Neural crest cell (in vitro differentiated cells): ENCODE data around the gene CDR2. TPM values are rescaled to one million over a fixed set of nuclear protein-coding genes. Genes with fewer than 3 reads are reported as not detected.

ENCODE experiments used
- DNase-seq: peaks from one replicate; pipeline ENCODE4 v3.0.0; 2021; ENCODE audit warnings: low read depth, mixed read lengths, low spot score
- H3K27ac Mint-ChIP-seq: one replicate; pipeline ENCODE4 v1.8.0; 2021; ENCODE audit warnings: mild to moderate bottlenecking, mixed read lengths; ENCODE audit not compliant: unreplicated experiment
- H3K27me3 Mint-ChIP-seq: 2 replicates; pipeline ENCODE4 v1.8.0; 2021; ENCODE audit warnings: low read depth, mild to moderate bottlenecking, mixed read lengths
- H3K36me3 Mint-ChIP-seq: 2 replicates; pipeline ENCODE4 v1.8.0; 2021; ENCODE audit warnings: low read depth, mild to moderate bottlenecking, mixed read lengths
- H3K4me1 Mint-ChIP-seq: 2 replicates; pipeline ENCODE4 v1.8.0; 2021; ENCODE audit warnings: mixed read lengths
- H3K4me3 Mint-ChIP-seq: one replicate; pipeline ENCODE4 v1.8.0; 2021; ENCODE audit warnings: mild to moderate bottlenecking, mixed read lengths
- H3K9me3 Mint-ChIP-seq: 2 replicates; pipeline ENCODE4 v1.8.0; 2021; ENCODE audit warnings: mixed read lengths
- CTCF ChIP-seq: fragments of 200-600 bp; sonication (generic); conservative IDR thresholded peaks from 2 replicates; pipeline ENCODE4 v1.5.0; 2021; ENCODE audit warnings: antibody characterized with exemption, mild to moderate bottlenecking
- total RNA-seq: library from RNA; stranded (reverse); gene quantifications from 2 replicates; pipeline ENCODE4 v1.2.1, GENCODE V29; 2021

The CDR2 gene
- total RNA-seq, 1 donor from 2014 or later, result 16.1 TPM

DNA sequence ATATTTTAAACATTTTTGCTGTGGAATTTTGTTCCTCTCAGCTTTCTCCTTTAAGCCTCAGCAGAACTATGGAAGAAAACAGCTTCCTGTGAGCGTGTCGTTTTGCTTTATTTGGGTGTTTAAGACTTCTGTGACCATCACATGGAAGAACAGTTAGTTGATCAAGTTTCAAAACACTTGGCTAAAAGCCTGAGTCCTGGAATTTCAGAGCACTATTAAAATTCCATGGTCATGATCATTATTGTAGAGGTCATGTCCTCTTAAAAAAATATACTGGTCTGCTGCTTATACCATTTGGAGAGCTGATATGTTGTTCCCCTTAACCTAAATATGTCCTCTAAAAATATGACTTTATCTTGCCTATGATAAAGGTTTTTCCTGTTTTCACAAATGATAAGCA is 12.6 kb upstream of the CDR2 start:
- Mint-ChIP-seq H3K27ac (no peak overlapping the region), H3K9me3 (no peaks in the 10 kb centered on the region), H3K4me1 (no peaks in the 10 kb centered on the region), H3K36me3 (no peaks in the 10 kb centered on the region), H3K4me3 (no peak overlapping the region), H3K27me3 (no peaks in the 10 kb centered on the region)
- no peak for DNase-seq
- TF ChIP-seq CTCF, result no peak

GRCh38 chr16:22385196-22385595 is 10.8 kb upstream of the CDR2 start:
- Mint-ChIP-seq H3K27me3 (no peaks in the 10 kb centered on the region), H3K36me3 (no peaks in the 10 kb centered on the region)

GRCh38 chr16:22383827-22384226 is 9.4 kb upstream of the CDR2 start:
- Mint-ChIP-seq H3K36me3 (no peaks in the 10 kb centered on the region), H3K27me3 (no peaks in the 10 kb centered on the region), H3K4me3 (no peak overlapping the region), H3K27ac (no peak overlapping the region), H3K9me3 (no peaks in the 10 kb centered on the region), H3K4me1 (no peaks in the 10 kb centered on the region)
- TF ChIP-seq CTCF, result no peak
- DNase-seq, result no peak

More at GRCh38 chr16:22385196-22385595, 10.8 kb upstream of the CDR2 start:
- Mint-ChIP-seq H3K4me3 (no peak overlapping the region), H3K4me1 (no peaks in the 10 kb centered on the region), H3K27ac (no peak overlapping the region), H3K9me3 (no peaks in the 10 kb centered on the region)
- DNase-seq, result no peak
- TF ChIP-seq CTCF, result no peak

DNA sequence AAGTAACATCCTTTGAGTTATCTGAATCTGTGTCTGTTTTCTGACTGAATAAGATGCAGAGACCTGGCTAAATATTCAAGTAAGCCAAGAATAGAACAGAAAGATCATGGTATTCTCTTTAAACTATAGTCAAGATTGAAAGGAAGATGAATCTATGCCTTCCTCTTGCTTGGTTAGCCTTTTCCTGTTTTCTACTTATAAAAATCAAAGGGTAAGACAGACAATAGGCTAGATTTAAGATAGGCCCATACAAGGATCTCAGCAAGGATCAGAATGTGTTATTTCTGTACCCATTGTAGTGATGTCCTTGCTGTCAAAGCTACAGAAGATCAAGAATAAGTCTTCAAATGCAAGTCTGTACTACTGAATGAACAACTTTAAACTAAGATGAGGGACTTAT is 7.0 kb upstream of the CDR2 start:
- TF ChIP-seq CTCF, result no peak
- H3K4me3 Mint-ChIP-seq, result no peak overlapping the region
- no peaks in the 10 kb centered on the region for H3K4me1 Mint-ChIP-seq
- H3K27me3 Mint-ChIP-seq, result peaks cover 3% of the 10 kb centered on the region
- H3K36me3 Mint-ChIP-seq, result no peaks in the 10 kb centered on the region
- DNase-seq, result no peak
- H3K9me3 Mint-ChIP-seq, result no peaks in the 10 kb centered on the region
- no peak overlapping the region for H3K27ac Mint-ChIP-seq

GRCh38 chr16:22380529-22380928 is 6.1 kb upstream of the CDR2 start:
- no peaks in the 10 kb centered on the region for H3K9me3 Mint-ChIP-seq
- DNase-seq, result no peak
- no peak for TF ChIP-seq CTCF
- no peak overlapping the region for H3K4me3 Mint-ChIP-seq
- peaks cover 12% of the 10 kb centered on the region for H3K27me3 Mint-ChIP-seq
- no peaks in the 10 kb centered on the region for H3K36me3 Mint-ChIP-seq
- no peak overlapping the region for H3K27ac Mint-ChIP-seq
- peaks cover under 1% of the 10 kb centered on the region for H3K4me1 Mint-ChIP-seq

DNA sequence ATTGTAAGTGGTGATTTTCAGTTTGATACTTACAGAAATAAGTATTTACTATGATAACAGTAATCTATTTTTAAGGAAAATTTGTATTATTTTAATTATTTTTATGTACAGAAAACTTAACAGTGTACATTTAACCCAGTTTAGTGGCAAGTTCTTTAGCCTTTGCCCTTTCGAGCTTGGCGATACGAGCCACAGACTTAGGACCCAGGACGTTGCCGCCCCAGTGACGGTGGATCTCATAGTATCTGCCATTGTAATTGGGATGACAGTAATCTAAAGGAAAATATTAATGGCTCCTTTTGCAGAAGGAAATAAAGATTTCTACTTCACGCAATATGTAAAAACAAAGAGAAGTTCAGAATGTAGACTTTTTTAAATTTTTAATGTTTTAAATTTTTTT is 5.2 kb upstream of the CDR2 start:
- DNase-seq, result no peak
- H3K36me3 Mint-ChIP-seq, result no peaks in the 10 kb centered on the region
- H3K9me3 Mint-ChIP-seq, result no peaks in the 10 kb centered on the region
- no peak overlapping the region for H3K4me3 Mint-ChIP-seq
- no peak for TF ChIP-seq CTCF
- H3K4me1 Mint-ChIP-seq, result peaks cover 5% of the 10 kb centered on the region
- H3K27ac Mint-ChIP-seq, result no peak overlapping the region
- H3K27me3 Mint-ChIP-seq, result peaks cover 21% of the 10 kb centered on the region
